Body of pancreas (tissue), 4 donors: Measurements from ENCODE around the gene DOC2A. TPM values are rescaled to one million over a fixed set of nuclear protein-coding genes. Genes with fewer than 3 reads are reported as not detected.

Source experiments
- ATAC-seq: fragments of 150-250 bp; one replicate; pipeline ENCODE4 v1.9.1; 2016
- DNase-seq, 4 donors: peaks; one replicate each; pipeline ENCODE4 v3.0.0-alpha.2; 2019
- H3K27ac ChIP-seq, 4 donors: fragments of 200-600 bp; sonication (generic); 1 replicate in 3 of 4; 2 replicates in 1 of 4; pipeline versions ENCODE4 v1.5.1 to v1.6.1; 2016 to 2019; ENCODE audit warnings: mild to moderate bottlenecking in 1 of 4, mixed read lengths in 1 of 4, moderate library complexity in 1 of 4
- H3K27me3 ChIP-seq, 2 donors: fragments of 200-600 bp; sonication (generic); one replicate each; pipeline ENCODE4 v1.6.0; 2016; ENCODE audit warnings: mild to moderate bottlenecking in 1 of 2
- H3K36me3 ChIP-seq, 2 donors: fragments of 200-600 bp; sonication (generic); replicated peaks in 1 of 2; 2 replicates each; pipeline ENCODE4 v1.5.1; 2016; ENCODE audit warnings: low read depth in 2 of 2; ENCODE audit not compliant: insufficient read depth in 1 of 2
- H3K4me1 ChIP-seq: fragments of 200-600 bp; sonication (generic); one replicate; pipeline ENCODE4 v1.6.0; 2016
- H3K4me3 ChIP-seq, 2 donors: fragments of 200-600 bp; sonication (generic); 1 replicate in 1 of 2; 2 replicates in 1 of 2; pipeline ENCODE4 v1.5.1; 2016 to 2019
- H3K9me3 ChIP-seq, 3 donors: fragments of 200-600 bp; sonication (generic); 1 replicate in 2 of 3; 2 replicates in 1 of 3; pipeline ENCODE4 v1.5.1; 2016
- POLR2A ChIP-seq, 3 donors: fragments of 450-650 bp; IDR thresholded peaks; one replicate each; pipeline ENCODE4 v1.6.1; 2016; ENCODE audit warnings: antibody characterized with exemption in 3 of 3, mild to moderate bottlenecking in 2 of 3
- WGBS, 2 donors: methylation state at CpG; one replicate each; pipeline ENCODE4 v1.1.5; 2017; 5-methylcytosine and 5-hydroxymethylcytosine counted together
- intact Hi-C: fragments of 100-400 bp; cut with DNase I; formaldehyde crosslinking; loops from one replicate; pipeline ENCODE4 v1.15.1; 2023
- total RNA-seq, 2 donors: library from RNA; depleted of rRNA; stranded (reverse); fragments of >200 nt; gene quantifications; one replicate each; pipeline ENCODE4 v1.1.0, GENCODE V29; 2016
- TF ChIP-seq, protein P1 (sequence below), 7 experiments: fragments of 450-650 bp in 4 of 7; fragments of 200-600 bp in 3 of 7; sonication (generic) in 3 of 7; IDR thresholded peaks; one replicate each; pipeline ENCODE4 v1.5.1; 2016 to 2019; ENCODE audit warnings: antibody characterized with exemption in 7 of 7

Gene DOC2A
- total RNA-seq, 2 donors from 2014 or later: 0.78 TPM; not detected in 1

DNA sequence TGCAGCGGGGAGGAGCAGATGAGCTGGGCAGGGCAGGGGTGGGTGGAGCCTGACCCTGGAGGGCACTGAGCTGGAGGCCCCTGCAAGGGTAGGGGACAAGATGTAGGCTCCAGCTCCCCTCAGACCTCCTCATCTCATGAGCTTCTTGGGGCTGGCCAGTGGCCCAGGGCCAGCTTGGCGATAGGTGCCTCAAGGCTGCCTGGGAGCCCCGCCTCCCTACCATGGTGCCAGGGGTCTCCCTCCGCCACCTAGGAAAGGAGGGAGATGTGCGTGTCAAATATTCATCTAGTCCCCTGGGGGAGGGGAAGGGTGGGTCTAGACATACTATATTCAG, 19.3 kb downstream of the DOC2A start:
- Histone ChIP-seq H3K4me1 (peaks cover 15% of the 10 kb centered on the region), H3K27me3 (no peaks in the 10 kb centered on the region), H3K36me3 (peaks cover 0 to 8% of the 10 kb centered on the region in 2 donors), H3K27ac (no peak overlapping the region), H3K9me3 (no peaks in the 10 kb centered on the region), H3K4me3 (no peak overlapping the region)
- 74% methylated on average over 5 of the region's 5 CpGs; no CpG with 5 or more reads in 1 of the 2 donors for WGBS, 2 donors
- intact Hi-C loops: no loop called here
- no peak for DNase-seq
- no peak for ATAC-seq
- TF ChIP-seq POLR2A (IDR thresholded peaks at IDR 0.05): no peak
- TF ChIP-seq, protein P1, sequence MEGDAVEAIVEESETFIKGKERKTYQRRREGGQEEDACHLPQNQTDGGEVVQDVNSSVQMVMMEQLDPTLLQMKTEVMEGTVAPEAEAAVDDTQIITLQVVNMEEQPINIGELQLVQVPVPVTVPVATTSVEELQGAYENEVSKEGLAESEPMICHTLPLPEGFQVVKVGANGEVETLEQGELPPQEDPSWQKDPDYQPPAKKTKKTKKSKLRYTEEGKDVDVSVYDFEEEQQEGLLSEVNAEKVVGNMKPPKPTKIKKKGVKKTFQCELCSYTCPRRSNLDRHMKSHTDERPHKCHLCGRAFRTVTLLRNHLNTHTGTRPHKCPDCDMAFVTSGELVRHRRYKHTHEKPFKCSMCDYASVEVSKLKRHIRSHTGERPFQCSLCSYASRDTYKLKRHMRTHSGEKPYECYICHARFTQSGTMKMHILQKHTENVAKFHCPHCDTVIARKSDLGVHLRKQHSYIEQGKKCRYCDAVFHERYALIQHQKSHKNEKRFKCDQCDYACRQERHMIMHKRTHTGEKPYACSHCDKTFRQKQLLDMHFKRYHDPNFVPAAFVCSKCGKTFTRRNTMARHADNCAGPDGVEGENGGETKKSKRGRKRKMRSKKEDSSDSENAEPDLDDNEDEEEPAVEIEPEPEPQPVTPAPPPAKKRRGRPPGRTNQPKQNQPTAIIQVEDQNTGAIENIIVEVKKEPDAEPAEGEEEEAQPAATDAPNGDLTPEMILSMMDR (IDR thresholded peaks at IDR 0.05): no peak

DNA sequence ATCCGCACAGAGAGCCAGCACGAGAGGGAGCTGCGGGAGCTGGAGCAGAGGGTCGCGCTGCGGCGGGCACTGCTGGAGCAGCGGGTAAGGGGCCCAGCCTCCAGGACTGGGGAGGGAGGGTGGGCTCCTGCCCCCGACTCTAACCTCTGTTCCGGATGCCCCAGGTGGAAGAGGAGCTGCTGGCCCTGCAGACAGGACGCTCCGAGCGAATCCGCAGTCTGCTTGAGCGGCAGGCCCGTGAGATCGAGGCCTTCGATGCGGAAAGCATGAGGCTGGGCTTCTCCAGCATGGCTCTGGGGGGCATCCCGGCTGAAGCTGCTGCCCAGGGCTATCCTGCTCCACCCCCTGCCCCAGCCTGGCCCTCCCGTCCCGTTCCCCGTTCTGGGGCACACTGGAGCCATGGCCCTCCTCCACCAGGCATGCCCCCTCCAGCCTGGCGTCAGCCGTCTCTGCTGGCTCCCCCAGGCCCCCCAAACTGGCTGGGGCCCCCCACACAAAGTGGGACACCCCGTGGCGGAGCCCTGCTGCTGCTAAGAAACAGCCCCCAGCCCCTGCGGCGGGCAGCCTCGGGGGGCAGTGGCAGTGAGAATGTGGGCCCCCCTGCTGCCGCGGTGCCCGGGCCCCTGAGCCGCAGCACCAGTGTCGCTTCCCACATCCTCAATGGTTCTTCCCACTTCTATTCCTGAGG, 19.8 kb downstream of the DOC2A start:
- ATAC-seq (no peak), DNase-seq (no peak)
- Histone ChIP-seq H3K4me3 (no peak overlapping the region), H3K27ac (no peak overlapping the region), H3K27me3 (no peaks in the 10 kb centered on the region), H3K4me1 (peaks cover 14% of the 10 kb centered on the region), H3K36me3 (peaks cover 5 to 12% of the 10 kb centered on the region in 2 donors), H3K9me3 (no peaks in the 10 kb centered on the region)
- 94 to 96% methylated on average over 18 to 23 of the region's 35 CpGs for WGBS, 2 donors
- intact Hi-C loops: no loop called here
- TF ChIP-seq POLR2A (IDR thresholded peaks at IDR 0.05): no peak
- TF ChIP-seq, protein P1 (IDR thresholded peaks at IDR 0.05): no peak

DNA sequence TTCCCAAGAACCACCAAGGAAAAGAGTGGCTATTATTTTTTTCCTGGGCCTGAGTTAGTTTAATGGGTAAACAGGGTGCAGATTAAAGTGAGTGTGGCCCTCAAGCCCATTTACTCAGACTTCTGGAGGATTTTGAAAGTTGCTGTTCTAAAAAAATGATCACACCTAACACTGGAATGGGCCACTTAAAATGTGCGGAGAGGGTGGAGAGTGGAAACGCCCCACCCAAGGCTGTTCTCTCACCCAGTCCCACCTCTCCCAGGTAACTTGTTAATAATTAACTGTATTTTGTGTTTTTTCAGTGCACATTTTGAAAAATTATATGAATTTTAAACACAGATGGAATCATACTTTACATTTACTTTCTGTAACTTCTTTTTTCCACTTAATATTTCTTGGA, 20.8 kb downstream of the DOC2A start:
- no peak overlapping the region for H3K27ac ChIP-seq
- H3K9me3 ChIP-seq: no peaks in the 10 kb centered on the region
- H3K36me3 ChIP-seq: peaks cover 15 to 22% of the 10 kb centered on the region in 2 donors
- 60 to 63% methylated on average over 2 of the region's 2 CpGs for WGBS, 2 donors
- TF ChIP-seq, protein P1 (IDR thresholded peaks at IDR 0.05): no peak
- no peak for TF ChIP-seq POLR2A (IDR thresholded peaks at IDR 0.05)
- no peak overlapping the region for H3K4me3 ChIP-seq
- no peaks in the 10 kb centered on the region for H3K27me3 ChIP-seq
- DNase-seq (no peak), ATAC-seq (no peak)
- peaks cover 12% of the 10 kb centered on the region for H3K4me1 ChIP-seq
- intact Hi-C loops: no loop called here

DNA sequence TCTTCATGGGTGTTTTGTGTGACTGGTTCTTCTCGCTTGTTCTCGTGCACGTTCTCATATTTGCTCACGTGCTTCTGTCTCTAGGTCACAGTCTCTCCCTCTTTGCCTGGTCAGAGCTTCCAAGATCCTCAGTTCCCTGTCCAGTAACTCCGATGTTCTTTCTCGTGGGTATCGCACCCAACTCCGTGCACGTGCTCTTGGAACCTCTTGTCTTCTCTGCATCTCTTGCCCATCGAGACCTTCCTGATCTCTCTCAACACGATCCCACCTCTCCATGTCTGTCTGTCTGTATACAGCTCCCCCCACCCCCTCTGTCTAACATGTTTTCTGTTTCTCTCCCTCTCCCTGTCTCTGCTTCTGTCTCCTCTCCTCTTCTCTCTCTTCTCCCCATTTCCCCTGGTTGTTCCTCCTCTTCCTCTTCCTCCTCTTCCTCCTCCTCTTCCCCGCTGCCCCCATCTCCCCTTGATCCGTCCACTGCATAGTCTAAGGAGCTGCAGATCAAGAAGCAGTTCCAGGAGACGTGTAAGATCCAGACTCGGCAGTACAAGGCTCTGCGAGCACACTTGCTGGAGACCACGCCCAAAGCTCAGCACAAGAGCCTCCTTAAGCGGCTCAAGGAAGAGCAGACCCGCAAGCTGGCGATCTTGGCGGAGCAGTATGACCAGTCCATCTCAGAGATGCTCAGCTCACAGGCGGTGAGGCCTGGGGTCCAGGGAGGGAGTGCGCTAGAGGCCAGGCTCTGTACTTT, 21.5 kb downstream of the DOC2A start:
- peaks cover 22 to 29% of the 10 kb centered on the region in 2 donors for H3K36me3 ChIP-seq
- 83 to 87% methylated on average over 23 of the region's 23 CpGs for WGBS, 2 donors
- no peak overlapping the region for H3K4me3 ChIP-seq

More for the DNA sequence above, 21.5 kb downstream of the DOC2A start:
- Histone ChIP-seq H3K27ac (no peak overlapping the region), H3K27me3 (no peaks in the 10 kb centered on the region), H3K9me3 (no peaks in the 10 kb centered on the region), H3K4me1 (peaks cover 4% of the 10 kb centered on the region)
- intact Hi-C loops: no loop called here
- TF ChIP-seq, protein P1 (IDR thresholded peaks at IDR 0.05): no peak
- no peak for TF ChIP-seq POLR2A (IDR thresholded peaks at IDR 0.05)
- ATAC-seq (no peak), DNase-seq (no peak)
